Progenitor cell of endocrine pancreas (in vitro differentiated cells): Measurements from ENCODE around the gene PCBP4. TPM values are rescaled to one million over a fixed set of nuclear protein-coding genes. Genes with fewer than 3 reads are reported as not detected.
"Not testable (repeated sequence)": the region's sequence is repeated elsewhere in the genome, so short reads cannot be mapped to it uniquely, and the experiment has no call there.

Experiments
- DNase-seq: peaks from one replicate; pipeline ENCODE4 v3.0.0; 2021; ENCODE audit warnings: low spot score; ENCODE audit not compliant: unreplicated experiment
- H3K27ac Mint-ChIP-seq: 2 replicates; pipeline ENCODE4 v1.8.0; 2021; ENCODE audit warnings: mild to moderate bottlenecking, moderate library complexity, mixed read lengths
- H3K27me3 Mint-ChIP-seq: 2 replicates; pipeline ENCODE4 v1.8.0; 2021; ENCODE audit warnings: mixed read lengths
- H3K36me3 Mint-ChIP-seq: 2 replicates; pipeline ENCODE4 v1.8.0; 2022; ENCODE audit warnings: mixed read lengths; ENCODE audit not compliant: insufficient read depth
- H3K4me1 Mint-ChIP-seq: 2 replicates; pipeline ENCODE4 v1.8.0; 2021; ENCODE audit warnings: low read depth, mixed read lengths
- H3K4me3 Mint-ChIP-seq: 2 replicates; pipeline ENCODE4 v1.8.0; 2021; ENCODE audit warnings: low read depth, mild to moderate bottlenecking, moderate library complexity, mixed read lengths
- H3K9me3 Mint-ChIP-seq: 2 replicates; pipeline ENCODE4 v1.8.0; 2021; ENCODE audit warnings: low read depth, mixed read lengths
- CTCF ChIP-seq: fragments of 200-600 bp; sonication (generic); IDR thresholded peaks from one replicate; pipeline ENCODE4 v1.5.0; 2021; ENCODE audit warnings: antibody characterized with exemption, mild to moderate bottlenecking; ENCODE audit not compliant: unreplicated experiment
- total RNA-seq: library from RNA; stranded (reverse); gene quantifications from 2 replicates; pipeline ENCODE4 v1.2.1, GENCODE V29; 2021

Gene PCBP4
- total RNA-seq, 1 donor from 2014 or later = 160 TPM

DNA sequence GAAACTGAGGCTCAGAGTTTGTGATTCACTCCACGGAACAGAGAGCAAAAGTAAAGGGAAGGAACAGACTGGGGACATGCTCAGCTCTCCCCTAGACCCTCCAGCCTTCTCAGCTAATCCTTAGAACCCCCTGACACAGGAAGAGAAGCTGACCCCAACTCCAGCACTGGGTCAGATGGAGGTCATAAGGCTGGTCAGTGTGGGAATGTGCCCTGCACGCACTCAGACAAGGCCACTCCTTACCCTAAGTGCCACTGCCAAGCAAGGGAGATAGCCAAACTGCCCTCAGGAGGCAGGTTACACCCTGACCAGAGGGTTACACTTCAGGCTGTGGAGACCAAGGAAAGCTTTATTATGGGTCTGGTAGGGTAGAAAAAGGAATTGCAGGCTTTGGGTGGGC is 27.3 kb upstream of the PCBP4 start:
- Mint-ChIP-seq H3K4me1 (peaks cover 19% of the 10 kb centered on the region), H3K27ac (peak overlapping the region; percentile 100), H3K36me3 (peaks cover 17% of the 10 kb centered on the region), H3K9me3 (no peaks in the 10 kb centered on the region), H3K4me3 (peak overlapping the region; percentile 100), H3K27me3 (no peaks in the 10 kb centered on the region)
- no peak for TF ChIP-seq CTCF
- DNase-seq = no peak

- not testable (repeated sequence) for DNase-seq
Measured at GRCh38 chr3:51993657-51994056, 26.4 kb upstream of the PCBP4 start.

GRCh38 chr3:51992017-51992682 is 24.9 kb upstream of the PCBP4 start:
- DNase-seq = no peak
- Mint-ChIP-seq H3K4me3 (no peak overlapping the region), H3K4me1 (peaks cover 14% of the 10 kb centered on the region), H3K36me3 (peaks cover 17% of the 10 kb centered on the region), H3K27ac (no peak overlapping the region), H3K9me3 (no peaks in the 10 kb centered on the region), H3K27me3 (no peaks in the 10 kb centered on the region)
- TF ChIP-seq CTCF = no peak

More at GRCh38 chr3:51993657-51994056, 26.4 kb upstream of the PCBP4 start:
- H3K4me1 Mint-ChIP-seq = peaks cover 19% of the 10 kb centered on the region
- H3K36me3 Mint-ChIP-seq = peaks cover 17% of the 10 kb centered on the region
- H3K27ac Mint-ChIP-seq, H3K27me3 Mint-ChIP-seq, H3K9me3 Mint-ChIP-seq: not testable (repeated sequence)
- peak overlapping the region; percentile 100 for H3K4me3 Mint-ChIP-seq

DNA sequence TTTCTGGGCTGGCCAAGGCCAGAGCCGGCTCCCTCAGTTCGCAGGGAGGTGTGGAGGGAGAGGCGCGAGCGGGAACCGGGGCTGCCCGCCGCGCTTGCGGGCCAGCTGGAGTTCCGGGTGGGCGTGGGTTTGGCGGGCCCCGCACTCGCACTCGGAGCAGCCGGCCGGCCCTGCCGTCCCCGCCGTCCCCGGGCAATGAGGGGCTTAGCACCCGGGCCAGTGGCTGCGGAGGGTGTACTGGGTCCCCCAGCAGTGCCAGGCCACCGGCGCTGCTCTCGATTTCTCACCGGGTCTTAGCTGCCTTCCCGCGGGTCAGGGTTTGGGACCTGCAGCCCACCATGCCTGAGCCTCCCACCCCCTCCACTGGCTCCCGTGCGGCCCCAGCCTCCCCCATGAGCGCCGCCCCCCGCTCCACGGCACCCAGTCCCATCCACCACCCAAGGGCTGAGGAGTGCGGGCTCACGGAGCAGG is 23.3 kb upstream of the PCBP4 start:
- Mint-ChIP-seq H3K4me1 (peaks cover 10% of the 10 kb centered on the region), H3K36me3 (peaks cover 16% of the 10 kb centered on the region)
- not testable (repeated sequence) for H3K27me3 Mint-ChIP-seq, DNase-seq, H3K4me3 Mint-ChIP-seq, H3K27ac Mint-ChIP-seq, H3K9me3 Mint-ChIP-seq

DNA sequence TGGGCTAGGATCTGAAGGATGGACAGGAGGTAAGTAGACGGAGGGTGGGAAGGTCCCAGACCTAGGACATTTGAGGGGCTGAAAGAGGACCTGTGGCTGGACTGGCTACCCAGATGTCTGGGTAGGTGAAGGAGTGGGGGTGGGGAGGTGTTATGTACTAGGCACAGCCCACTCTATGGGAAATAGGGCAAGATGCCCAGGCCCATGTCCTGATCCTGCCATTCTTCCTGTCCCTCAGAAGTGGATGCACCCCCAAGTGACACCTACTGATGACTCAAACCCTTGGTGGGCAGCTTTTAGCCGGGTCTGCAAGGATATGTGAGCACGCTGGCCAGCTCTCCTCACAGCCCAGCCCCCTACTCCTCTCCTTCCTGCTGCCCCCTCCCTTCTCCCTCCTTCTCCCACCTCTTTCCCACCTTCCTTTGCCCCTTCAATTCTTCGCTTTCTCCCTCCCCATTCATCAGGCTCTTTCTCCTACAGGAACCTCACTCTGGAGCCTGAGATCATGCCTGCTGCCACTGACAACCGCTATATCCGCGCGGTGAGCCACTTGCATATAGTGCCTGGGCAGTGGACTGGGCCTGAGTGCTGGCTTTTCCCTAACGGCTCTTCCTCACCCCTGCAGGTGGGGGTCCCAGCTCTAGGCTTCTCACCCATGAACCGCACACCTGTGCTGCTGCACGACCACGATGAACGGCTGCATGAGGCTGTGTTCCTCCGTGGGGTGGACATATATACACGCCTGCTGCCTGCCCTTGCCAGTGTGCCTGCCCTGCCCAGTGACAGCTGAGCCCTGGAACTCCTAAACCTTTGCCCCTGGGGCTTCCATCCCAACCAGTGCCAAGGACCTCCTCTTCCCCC is 21.3 kb upstream of the PCBP4 start:
- DNase-seq = no peak
- H3K4me3 Mint-ChIP-seq = no peak overlapping the region
- peak overlapping the region; percentile 65 for H3K27ac Mint-ChIP-seq

More for the DNA sequence above, 21.3 kb upstream of the PCBP4 start:
- Mint-ChIP-seq H3K4me1 (peaks cover 4% of the 10 kb centered on the region), H3K9me3 (no peaks in the 10 kb centered on the region), H3K36me3 (peaks cover 8% of the 10 kb centered on the region), H3K27me3 (no peaks in the 10 kb centered on the region)
- no peak for TF ChIP-seq CTCF
